Fibroblast of peridontal ligament (primary cell): ENCODE results near the gene TSPYL1.
"Not testable (repeated sequence)": the region's sequence is repeated elsewhere in the genome, so short reads cannot be mapped to it uniquely, and the experiment has no call there.

Source experiments
- DNase-seq: peaks from one replicate; pipeline ENCODE4 v3.0.0-alpha.2; 2010; ENCODE audit errors: extremely low read depth

Gene TSPYL1

GRCh38 chr6:116279232-116280160, at the start of gene TSPYL1:
TSS of gene TSPYL1 (minus strand) at chr6:116279930. CDS start at chr6:116279830, 100 bp downstream.
- DNase-seq, result peak; percentile 98

- DNase-seq, result peak; percentile 80
Observed at GRCh38 chr6:116329156-116329555, 49.4 kb upstream of the TSPYL1 start.

GRCh38 chr6:116328528-116328903, 48.8 kb upstream of the TSPYL1 start:
- peak; percentile 27 for DNase-seq

GRCh38 chr6:116327803-116328527, 48.2 kb upstream of the TSPYL1 start:
- DNase-seq, result no peak

- no peak for DNase-seq
Observed at GRCh38 chr6:116326996-116327395, 47.3 kb upstream of the TSPYL1 start.

- no peak for DNase-seq
Observed at GRCh38 chr6:116326181-116326671, 46.5 kb upstream of the TSPYL1 start.

- not testable (repeated sequence) for DNase-seq
Observed at GRCh38 chr6:116325634-116326132, 46.0 kb upstream of the TSPYL1 start.

GRCh38 chr6:116323863-116324262, 44.1 kb upstream of the TSPYL1 start:
- no peak for DNase-seq

- DNase-seq, result not testable (repeated sequence)
Observed at GRCh38 chr6:116321933-116322332, 42.2 kb upstream of the TSPYL1 start.

GRCh38 chr6:116316772-116317467, 37.2 kb upstream of the TSPYL1 start:
- DNase-seq, result no peak

- no peak for DNase-seq
Observed at GRCh38 chr6:116314878-116315277, 35.1 kb upstream of the TSPYL1 start.

GRCh38 chr6:116314218-116314617, 34.5 kb upstream of the TSPYL1 start:
- no peak for DNase-seq

GRCh38 chr6:116313101-116313776, 33.5 kb upstream of the TSPYL1 start:
- DNase-seq, result no peak

- no peak for DNase-seq
Observed at GRCh38 chr6:116309657-116310056, 29.9 kb upstream of the TSPYL1 start.

- no peak for DNase-seq
Observed at GRCh38 chr6:116309001-116309400, 29.3 kb upstream of the TSPYL1 start.

GRCh38 chr6:116307633-116308032, 27.9 kb upstream of the TSPYL1 start:
- DNase-seq, result no peak

- DNase-seq, result no peak
Observed at GRCh38 chr6:116307001-116307400, 27.3 kb upstream of the TSPYL1 start.

GRCh38 chr6:116304538-116305097, 24.9 kb upstream of the TSPYL1 start:
- DNase-seq, result no peak

- DNase-seq, result no peak
Observed at GRCh38 chr6:116301104-116301503, 21.4 kb upstream of the TSPYL1 start.

GRCh38 chr6:116300566-116300965, 20.8 kb upstream of the TSPYL1 start:
- DNase-seq, result no peak

GRCh38 chr6:116298973-116299372, 19.2 kb upstream of the TSPYL1 start:
- DNase-seq, result no peak
